CD4-positive, alpha-beta T cell treated with Interleukin-17A for 4 hours (primary cell): ENCODE results near the gene WIZ.
"Not testable (repeated sequence)": the region's sequence is repeated elsewhere in the genome, so short reads cannot be mapped to it uniquely, and the experiment has no call there.

ENCODE experiments used
- DNase-seq: peaks from one replicate; pipeline ENCODE4 v3.0.0-alpha.2; 2020; ENCODE audit warnings: mixed read lengths

WIZ gene, protein sequence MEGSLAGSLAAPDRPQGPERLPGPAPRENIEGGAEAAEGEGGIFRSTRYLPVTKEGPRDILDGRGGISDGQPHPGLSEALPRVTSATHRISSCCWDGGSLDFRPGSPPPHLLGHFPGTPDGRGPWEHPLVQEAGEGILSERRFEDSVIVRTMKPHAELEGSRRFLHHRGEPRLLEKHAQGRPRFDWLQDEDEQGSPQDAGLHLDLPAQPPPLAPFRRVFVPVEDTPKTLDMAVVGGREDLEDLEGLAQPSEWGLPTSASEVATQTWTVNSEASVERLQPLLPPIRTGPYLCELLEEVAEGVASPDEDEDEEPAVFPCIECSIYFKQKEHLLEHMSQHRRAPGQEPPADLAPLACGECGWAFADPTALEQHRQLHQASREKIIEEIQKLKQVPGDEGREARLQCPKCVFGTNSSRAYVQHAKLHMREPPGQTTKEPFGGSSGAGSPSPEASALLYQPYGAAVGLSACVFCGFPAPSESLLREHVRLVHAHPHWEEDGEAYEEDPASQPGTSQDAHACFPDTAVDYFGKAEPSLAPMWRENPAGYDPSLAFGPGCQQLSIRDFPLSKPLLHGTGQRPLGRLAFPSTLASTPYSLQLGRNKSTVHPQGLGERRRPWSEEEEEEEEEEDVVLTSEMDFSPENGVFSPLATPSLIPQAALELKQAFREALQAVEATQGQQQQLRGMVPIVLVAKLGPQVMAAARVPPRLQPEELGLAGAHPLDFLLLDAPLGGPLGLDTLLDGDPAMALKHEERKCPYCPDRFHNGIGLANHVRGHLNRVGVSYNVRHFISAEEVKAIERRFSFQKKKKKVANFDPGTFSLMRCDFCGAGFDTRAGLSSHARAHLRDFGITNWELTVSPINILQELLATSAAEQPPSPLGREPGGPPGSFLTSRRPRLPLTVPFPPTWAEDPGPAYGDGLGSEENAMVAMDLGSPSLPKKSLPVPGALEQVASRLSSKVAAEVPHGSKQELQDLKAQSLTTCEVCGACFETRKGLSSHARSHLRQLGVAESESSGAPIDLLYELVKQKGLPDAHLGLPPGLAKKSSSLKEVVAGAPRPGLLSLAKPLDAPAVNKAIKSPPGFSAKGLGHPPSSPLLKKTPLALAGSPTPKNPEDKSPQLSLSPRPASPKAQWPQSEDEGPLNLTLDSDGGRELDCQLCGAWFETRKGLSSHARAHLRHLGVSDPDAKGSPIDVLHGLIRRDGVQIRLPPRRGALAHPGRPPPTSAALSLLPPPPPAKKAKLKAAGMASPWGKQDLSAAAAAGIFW (N-terminal part only)

DNA sequence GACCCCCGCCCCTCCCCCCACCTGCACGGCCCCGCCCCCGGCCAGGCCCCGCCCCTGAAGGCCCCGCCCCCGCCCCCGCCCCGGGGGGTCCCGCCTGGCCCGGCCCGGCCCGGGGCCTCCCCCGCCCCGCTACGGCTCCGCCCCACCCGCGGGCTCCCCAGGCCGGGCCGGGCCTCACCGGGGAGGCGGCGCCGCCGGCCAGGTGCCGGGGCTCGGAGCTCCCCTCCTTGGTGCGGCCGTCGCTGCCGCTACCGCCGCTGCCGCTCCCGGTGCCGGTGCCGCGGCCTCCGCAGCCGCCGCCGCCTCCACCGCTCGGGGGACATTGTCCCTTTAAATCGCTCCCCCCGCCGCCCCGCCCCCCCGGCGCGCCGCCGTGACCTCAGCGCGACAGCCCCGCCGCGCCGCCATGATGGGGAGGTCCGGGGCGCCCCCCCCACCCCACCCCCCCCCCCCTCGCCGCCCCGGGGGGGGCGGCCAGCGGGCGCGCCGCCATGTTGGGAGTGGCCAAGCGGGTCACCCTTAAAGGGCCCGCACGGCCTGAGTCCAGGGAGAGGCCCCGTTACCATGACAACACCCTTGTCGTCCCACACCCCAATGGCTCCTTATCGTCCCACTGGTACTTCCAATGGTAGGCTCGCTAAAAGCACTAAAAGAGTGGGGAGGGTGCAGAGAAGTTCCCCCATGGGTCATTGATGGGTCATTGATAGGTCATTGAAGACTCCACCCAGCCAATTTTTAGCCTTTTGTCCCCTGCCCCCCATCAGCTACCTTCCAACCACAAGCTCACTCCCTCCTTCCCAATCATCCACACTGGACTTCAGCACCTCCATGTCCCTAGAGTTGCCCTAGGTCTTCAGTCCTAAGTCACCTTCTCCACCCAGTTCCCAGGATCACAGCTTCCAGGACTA lies at the start of gene WIZ:
Gene WIZ, minus strand, starts transcription at position 337 of the 908 bp plus-strand sequence. CDS start 1,649 bp downstream, outside the sequence.
- peak; percentile 89 for DNase-seq

DNA sequence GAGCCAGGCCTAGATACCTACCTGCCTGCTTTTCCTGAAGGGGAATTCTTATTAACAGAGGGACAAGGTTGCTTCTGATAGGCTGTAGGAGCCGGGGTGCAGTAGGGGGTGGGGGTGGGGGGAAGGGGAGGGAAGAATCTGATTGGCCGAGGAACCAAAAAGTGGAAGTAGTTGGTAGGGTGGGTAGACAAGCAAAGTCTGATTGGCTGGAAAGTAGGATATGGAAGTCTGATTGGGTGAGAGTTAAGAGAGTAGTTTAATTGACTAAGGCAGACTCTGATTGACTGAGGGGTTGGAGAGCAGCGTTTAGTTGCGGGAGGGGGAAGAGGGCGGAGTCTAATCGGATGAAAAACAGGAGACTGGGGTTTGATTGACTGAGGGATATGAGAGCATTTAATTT lies 49.2 kb upstream of the WIZ start:
- DNase-seq: no peak

DNA sequence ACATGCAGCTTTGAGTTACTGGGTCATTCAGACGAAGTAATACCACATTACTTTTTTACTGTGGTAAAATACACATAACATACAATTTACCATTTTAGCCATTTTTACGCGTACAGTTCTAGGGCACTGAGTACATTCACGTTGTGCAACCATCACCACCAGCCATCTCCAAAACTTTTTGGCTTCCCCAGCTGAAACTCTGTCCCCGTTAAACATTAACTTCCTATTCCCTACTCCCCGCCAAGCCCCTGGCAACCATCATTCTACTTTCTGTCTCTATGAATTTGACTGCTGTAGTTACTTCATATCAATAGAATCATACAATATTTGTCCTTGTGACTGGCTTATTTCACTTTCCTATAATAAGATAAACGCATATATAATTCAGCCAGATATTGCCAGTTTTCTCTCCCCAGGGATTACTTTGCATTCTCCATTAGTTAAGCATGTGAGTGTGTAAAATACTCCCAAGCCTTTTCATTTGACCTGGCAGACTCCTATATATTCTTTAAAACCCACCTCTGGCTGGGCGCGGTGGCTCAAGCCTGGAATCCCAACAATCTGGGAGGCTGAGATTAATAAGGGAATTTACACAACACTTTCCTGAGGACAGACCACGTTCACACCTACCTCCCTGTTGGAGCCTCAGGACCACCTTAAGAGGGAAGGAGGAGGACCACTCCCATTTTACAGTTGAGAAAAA lies 48.6 kb upstream of the WIZ start:
- DNase-seq: no peak

DNA sequence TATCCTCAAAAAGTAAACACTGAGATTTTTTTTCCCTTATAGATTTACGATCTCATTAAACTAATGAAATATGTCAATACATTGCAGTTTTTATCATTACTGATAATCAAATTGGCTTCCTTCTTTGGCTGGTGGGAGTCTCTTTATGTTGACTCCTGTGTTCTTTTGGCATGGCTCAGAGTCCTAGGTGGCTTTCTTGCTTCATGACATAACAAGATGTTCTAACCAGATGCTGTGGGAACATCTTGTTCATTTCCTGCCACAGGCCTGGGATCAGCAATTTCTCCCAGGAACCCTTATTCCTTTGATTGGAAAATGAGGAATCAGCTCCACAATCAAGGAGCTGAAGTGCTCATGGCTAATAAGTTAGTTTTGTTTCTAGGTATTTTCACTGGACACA lies 45.4 kb upstream of the WIZ start:
- no peak for DNase-seq

DNA sequence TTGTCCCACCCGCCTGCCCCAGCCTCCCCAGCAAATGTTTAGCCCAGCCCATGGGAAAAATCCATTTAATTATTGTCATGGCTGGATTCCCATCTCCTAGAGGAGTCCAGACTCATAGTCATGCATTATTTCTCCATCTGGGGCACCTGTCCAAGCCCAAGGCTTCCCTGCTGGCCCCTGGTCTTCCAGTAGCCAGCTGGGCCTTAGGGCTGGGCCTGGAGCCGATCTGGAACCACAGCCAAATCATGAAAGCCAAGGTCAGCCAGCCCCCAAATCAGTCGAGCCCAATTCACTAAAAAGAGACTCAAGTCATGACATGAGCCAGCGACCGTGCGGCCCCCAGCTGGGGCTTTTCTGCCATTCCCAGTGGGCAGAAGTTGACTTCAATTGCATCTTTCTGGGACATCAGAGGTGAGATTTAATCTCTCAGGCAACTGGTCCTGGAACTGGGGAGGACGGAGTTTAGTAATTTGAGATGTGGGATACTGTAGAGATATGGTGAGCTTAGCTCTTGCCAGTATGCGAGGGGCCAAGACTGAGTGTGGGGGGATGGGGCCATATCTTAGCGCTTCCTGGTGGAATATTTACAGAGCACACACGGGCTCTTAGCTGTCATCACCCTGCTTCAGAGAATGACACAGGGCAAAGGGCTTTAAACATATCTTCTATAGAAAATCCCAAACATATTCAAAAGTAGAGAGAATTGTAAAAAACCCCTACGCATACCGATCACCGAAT lies 38.9 kb upstream of the WIZ start:
- no peak for DNase-seq

DNA sequence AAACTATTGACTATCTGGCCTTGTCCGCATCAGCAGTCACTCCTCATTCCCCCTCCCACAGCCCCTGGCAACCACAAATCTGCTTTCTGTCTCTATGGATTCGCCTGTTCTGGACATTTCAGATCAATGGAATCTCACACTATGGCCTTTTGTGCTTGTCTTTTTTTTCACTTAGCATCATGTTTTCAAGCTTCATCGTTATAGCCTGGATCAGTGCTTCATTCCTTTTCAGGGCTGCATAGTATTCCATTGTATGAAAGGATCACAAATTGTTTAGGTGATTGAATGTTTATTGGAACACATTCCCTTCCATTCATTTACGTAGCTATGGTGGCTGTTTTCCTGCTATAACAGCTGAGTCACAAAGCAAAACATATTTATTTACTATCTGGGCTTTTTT lies 37.3 kb upstream of the WIZ start:
- no peak for DNase-seq

DNA sequence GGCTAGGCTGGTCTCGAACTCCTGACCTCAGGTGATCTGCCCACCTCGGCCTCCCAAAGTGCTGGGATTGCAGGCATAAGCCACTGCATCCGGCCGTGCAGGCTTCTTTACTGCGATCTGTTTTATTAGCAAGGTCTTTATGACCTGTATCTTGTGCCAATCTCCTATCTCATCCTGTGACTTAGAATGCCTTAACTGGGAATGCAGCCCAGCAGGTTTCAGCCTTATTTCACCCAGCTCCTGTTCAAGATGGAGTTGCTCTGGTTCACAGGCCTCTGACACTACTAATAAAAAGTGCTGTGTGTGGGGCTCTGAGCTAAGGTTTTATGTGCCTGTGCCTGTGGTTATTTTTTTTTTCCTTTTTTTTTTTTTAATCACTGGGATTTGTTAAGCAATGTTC lies 36.0 kb upstream of the WIZ start:
- not testable (repeated sequence) for DNase-seq

DNA sequence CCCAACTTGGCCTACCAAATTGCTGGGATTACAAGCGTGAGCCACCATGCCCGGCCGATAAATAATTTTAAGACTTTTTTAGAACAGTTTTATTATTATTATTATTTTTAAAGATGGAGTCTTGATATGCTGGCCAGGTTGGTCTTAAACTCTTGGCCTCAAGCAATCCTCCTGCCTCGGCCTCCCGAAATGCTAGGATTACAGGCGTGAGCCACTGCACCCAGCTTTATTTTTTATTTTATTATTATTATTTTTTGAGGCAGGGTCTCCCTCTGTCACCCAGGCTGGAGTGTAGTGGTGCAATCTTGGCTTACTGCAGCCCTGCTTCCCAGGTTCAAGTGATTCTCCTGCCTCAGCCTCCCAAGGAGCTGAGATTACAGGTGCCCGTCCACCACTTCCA lies 31.2 kb upstream of the WIZ start:
- DNase-seq: not testable (repeated sequence)

DNA sequence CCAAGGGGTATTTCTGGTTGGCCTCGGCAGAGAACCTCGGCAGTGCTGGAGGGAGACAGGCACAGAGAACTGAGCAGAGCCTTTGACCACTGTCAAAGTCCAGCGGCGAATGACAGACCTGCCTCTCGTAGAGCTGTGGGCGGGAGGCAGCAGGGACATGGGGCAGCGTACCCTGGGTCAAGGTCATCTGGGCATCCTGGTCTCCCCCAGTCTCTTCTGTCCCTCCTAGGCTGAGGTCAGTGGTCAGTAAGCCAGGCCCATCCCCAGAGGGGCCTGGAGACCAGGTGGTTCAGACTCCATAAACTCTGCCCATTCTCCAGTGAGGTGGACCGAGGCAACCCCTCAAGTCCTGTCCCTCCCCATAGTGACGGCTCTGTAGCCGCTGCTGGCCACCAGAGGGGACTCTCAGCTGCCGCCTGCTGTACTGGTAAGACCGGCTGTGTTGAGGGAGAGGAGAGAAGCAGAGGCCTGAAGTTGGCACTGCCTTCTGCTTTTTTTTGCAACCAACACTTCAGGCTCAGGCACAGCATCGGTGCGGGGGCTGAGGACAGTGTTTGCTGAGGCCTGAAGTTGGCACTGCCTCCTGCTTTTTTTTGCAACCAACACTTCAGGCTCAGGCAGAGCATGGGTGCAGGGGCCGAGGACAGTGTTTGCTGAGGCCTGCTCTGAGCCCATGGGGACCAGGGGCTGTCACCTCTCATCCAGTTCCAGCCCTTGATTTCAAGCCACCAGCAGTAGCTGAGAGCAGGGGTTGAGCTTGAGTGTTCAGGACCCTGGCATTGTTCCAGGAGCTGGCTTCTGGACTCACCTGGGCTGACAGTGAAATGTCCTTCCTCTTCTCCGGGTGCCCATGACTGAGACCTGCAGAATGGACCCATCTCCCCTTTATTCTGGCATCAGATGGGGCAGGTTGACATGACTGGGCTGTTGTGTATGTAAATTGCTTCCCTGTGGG lies 29.9 kb upstream of the WIZ start, which contains the start of gene PGLYRP2:
Gene PGLYRP2, minus strand, starts transcription at position 111 of the 955 bp plus-strand sequence. CDS start 130 bp downstream, outside the sequence.
- peak; percentile 28 for DNase-seq

DNA sequence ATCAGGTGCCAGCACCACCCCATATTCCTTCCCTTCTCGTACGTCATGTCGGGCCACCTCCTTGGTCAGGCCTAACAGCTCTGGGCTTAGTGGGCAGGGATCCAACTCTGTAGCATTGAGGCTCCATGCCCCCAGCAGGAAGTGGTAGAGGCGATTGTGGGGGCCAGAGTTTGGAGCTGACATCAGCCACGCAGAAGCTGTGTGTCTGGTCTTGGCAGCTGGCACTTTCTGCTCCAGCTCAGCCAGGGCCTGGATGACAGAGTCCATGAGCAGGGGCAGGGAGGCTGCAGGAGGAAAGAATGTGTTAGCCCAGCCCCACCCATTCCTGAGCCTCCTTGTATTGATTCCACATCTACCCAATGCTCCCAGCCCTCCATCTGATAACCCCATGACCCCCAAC lies 26.6 kb upstream of the WIZ start:
- no peak for DNase-seq

DNA sequence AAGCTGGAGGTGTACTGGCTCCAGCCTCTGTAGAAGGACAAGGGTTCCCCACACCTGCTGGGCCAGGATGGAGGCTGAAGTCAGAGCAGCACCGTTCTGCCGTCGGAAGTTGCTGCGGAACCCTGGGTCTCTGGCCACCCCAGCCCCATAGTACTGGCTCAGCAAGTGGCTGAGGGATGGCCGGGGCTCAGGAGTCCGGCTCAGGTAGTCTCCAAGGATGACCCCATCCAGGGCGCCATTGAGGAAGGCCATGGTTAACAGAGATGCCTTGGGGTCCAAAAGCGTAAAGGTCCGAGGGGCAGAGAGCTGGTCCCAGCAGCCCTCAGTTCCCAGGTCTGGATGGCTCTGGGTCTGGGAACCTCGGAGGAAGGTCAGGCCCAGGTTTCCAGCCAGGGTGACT lies 25.9 kb upstream of the WIZ start:
- no peak for DNase-seq

DNA sequence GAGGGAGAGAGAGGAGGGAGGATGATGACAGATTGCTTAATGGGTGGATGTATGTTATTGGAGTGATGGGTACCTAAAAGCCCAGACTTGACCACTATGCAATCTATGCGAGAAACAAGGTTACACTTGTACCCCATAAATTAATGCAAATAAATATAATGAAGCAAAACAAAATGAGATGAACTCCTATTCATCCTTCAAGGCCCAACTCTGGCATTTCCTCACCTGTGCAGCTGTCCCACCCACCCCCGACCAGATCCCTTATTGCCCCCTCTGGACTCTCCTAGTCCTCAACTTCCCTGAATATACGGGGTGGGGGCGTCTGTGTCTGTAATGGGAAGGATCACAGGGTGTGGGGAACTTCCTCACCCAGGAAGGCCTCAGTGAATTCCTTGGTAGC lies 25.4 kb upstream of the WIZ start:
- DNase-seq: no peak

DNA sequence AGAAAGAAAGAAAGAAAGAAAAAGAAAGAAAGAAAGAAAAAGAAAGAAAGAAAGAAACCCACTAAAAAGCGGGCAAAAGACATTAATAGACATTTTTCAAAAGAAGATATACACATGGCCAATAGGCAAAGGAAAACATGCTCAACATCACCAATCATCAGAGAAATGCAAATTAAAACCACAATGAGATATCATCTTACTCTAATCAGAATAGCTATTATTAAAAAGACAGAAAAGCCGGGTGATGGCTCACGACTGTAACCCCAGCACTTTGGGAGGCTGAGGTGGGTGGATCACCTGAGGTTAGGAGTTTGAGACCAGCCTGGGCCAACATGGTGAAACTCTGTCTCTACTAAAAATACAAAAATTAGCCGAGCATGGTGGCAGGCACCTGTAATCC lies 24.1 kb upstream of the WIZ start:
- not testable (repeated sequence) for DNase-seq

DNA sequence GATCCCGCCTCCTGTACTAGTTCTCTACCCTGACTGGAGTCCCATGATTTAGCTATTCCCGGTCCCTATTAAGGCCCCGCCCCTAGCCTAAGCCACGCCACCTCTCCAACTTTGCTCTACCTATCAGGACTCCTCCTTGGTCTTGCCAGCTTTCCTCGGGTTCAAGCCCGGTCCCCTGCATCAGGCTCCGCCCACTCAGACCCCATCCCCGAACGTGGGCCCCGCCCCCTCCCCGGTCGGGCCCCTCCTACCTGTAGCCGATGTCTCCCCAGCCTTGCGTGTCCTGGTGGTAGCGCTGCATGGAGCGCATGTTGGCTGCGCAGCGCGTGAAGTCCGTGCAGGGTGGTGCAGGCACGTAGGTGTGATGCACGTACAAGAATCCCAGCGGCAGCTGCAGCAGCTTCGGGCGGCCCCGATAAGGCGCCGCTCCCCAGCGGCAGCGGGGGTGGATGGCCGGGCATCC lies 21.9 kb upstream of the WIZ start:
- no peak for DNase-seq

DNA sequence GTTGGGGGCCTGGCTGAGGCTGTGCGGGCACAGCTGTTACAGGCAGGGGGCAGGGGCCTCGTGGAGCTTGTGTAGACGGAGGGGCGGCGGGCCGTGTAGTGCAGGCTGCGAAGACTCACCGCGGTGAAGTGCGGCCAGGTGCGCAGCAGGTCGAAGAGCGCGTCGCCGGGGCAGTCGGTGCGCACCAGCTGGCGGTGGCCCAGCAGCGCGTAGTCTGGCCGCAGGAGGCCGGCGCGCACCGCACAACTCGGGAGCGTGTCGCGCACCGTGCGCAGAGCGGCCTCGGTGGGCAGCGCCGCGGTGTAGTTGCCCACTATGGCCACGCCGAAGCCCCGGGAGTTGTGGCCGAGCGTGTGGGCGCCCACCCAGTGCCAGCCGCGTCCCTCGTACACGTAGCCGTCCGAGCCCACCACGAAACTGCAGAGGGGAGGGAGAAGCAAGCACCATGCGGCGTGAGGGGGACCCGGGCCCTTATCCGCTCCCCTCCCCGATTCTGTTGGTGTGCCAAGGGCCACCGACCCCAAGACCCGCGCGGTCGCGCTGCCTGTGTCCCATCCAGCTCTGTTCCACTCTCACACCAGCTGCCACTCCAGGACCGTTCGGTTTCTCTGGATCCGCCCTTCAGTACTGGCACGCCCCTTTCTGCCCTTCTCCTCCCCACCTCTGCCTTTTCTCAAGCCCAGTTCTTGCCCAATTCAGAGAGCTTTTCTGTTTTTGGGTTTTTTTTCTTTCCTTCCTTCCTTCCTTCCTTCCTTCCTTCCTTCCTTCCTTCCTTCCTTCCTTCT lies 19.9 kb upstream of the WIZ start:
- peak; percentile 67 for DNase-seq

DNA sequence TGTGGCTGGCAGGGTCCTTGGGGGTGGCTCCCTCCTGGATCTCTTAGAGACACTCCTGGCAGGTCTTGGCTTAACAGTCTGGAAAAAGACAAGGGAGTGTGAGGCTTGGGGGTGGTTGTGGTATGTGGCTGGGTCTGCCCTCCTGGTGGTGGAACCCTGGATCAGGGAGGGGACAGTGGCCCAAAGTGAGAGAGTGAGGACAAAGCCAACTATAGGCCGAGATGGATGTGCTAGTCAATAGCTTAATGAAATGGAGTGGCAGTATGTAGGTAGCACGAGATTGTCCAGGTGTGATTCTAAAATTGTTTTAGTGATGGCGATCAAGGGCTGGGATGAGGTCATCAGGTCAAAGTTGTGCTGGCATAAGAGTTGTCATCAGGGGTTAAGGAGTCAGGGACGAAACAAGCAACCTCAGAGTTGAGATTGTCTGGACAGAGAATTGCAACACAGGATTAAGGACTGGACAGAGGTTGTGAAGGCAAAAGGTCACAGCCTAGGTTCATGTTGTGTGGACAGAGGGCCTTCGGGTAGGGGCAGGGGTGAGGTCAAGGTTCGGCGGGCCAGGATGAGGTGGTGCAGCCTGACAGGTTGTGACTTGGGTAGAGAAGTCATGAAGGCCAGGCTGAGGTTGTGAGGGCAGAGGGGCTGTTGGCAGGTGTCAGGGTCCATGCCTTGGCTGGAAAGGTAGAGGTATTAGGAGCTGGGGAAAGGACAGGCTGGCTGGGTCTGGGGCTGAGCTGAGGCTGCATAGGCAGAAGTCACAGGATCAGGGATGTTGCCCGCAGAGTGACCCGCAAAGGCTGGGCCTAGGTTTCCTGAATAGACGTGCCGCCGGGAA lies 19.1 kb upstream of the WIZ start:
- DNase-seq: no peak

DNA sequence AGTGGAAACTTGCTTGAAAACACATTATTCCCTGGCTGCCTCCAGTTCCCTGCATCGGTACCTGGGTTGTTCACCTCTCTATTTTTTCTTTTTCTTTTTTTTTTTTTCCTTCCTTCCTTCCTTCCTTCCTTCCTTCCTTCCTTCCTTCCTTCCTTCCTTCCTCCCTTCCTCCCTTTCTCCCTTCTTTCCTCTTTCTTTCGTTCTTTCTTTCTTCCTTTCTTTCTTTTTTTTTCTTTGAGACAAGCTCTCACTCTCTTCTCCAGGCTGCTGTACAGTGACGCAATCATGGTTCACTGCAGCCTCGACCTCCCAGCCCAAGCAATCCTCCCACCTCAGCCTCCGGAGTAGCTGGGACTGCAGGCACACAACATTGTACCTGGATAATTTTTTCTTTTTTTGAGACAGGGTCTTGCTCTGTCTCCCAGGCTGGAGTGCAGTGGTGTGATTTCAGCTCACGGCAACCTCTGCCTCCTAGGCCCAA lies 18.0 kb upstream of the WIZ start:
- DNase-seq: no peak
